ENCODE results near the gene MGAT5.

The MGAT5 gene

GRCh38 chr2:134393075-134393461 is 139.2 kb downstream of the MGAT5 start:
- H3K36me3 ChIP-seq: no peaks in the 10 kb centered on the region
- no peak overlapping the region for H3K27ac ChIP-seq
- no peak overlapping the region for H3K4me3 ChIP-seq (ENCODE audit: low read depth in 1 of 2, low read length in 1 of 2)

GRCh38 chr2:134395779-134396178 is 141.9 kb downstream of the MGAT5 start:
- H3K27ac ChIP-seq: no peak overlapping the region
- no peak for TF ChIP-seq CTCF (IDR thresholded peaks at IDR 0.05)
- no peaks in the 10 kb centered on the region for H3K9me3 ChIP-seq
- H3K36me3 ChIP-seq: no peaks in the 10 kb centered on the region
- no peak overlapping the region for H3K4me3 ChIP-seq (ENCODE audit: low read depth in 1 of 2, low read length in 1 of 2)
- H3K4me1 ChIP-seq (ENCODE audit: control insufficient read depth in 1 of 2, insufficient read depth in 1 of 2, low read depth in 1 of 2, low read length in 1 of 2): peaks cover 29 to 47% of the 10 kb centered on the region in 2 experiments
- no peaks in the 10 kb centered on the region for H3K27me3 ChIP-seq

More at GRCh38 chr2:134393075-134393461, 139.2 kb downstream of the MGAT5 start:
- Histone ChIP-seq H3K27me3 (no peaks in the 10 kb centered on the region), H3K9me3 (no peaks in the 10 kb centered on the region), H3K4me1 (ENCODE audit: control insufficient read depth in 1 of 2, insufficient read depth in 1 of 2, low read depth in 1 of 2, low read length in 1 of 2) (peaks cover 29 to 39% of the 10 kb centered on the region in 2 experiments)
- TF ChIP-seq CTCF (IDR thresholded peaks at IDR 0.05): no peak

GRCh38 chr2:134396493-134396892 is 142.6 kb downstream of the MGAT5 start:
- H3K9me3 ChIP-seq: no peaks in the 10 kb centered on the region
- TF ChIP-seq CTCF (IDR thresholded peaks at IDR 0.05): no peak
- no peaks in the 10 kb centered on the region for H3K27me3 ChIP-seq
- no peaks in the 10 kb centered on the region for H3K36me3 ChIP-seq
- H3K4me3 ChIP-seq (ENCODE audit: low read depth in 1 of 2, low read length in 1 of 2): no peak overlapping the region
- no peak overlapping the region for H3K27ac ChIP-seq
- H3K4me1 ChIP-seq (ENCODE audit: control insufficient read depth in 1 of 2, insufficient read depth in 1 of 2, low read depth in 1 of 2, low read length in 1 of 2): peaks cover 29 to 45% of the 10 kb centered on the region in 2 experiments

GRCh38 chr2:134397146-134397896 is 143.4 kb downstream of the MGAT5 start:
- TF ChIP-seq CTCF (IDR thresholded peaks at IDR 0.05): no peak
- Histone ChIP-seq H3K36me3 (no peaks in the 10 kb centered on the region), H3K9me3 (no peaks in the 10 kb centered on the region), H3K4me3 (ENCODE audit: low read depth in 1 of 2, low read length in 1 of 2) (no peak overlapping the region), H3K4me1 (ENCODE audit: control insufficient read depth in 1 of 2, insufficient read depth in 1 of 2, low read depth in 1 of 2, low read length in 1 of 2) (peaks cover 33 to 46% of the 10 kb centered on the region in 2 experiments), H3K27me3 (no peaks in the 10 kb centered on the region), H3K27ac (peak overlapping the region; percentile 15)

- no peaks in the 10 kb centered on the region for H3K9me3 ChIP-seq
- H3K4me3 ChIP-seq (ENCODE audit: low read depth in 1 of 2, low read length in 1 of 2): no peak overlapping the region
- no peak for TF ChIP-seq CTCF (IDR thresholded peaks at IDR 0.05)
- H3K36me3 ChIP-seq: no peaks in the 10 kb centered on the region
- H3K27ac ChIP-seq: peak overlapping the region; percentile 62
- H3K4me1 ChIP-seq (ENCODE audit: control insufficient read depth in 1 of 2, insufficient read depth in 1 of 2, low read depth in 1 of 2, low read length in 1 of 2): peaks cover 43 to 51% of the 10 kb centered on the region in 2 experiments
- no peaks in the 10 kb centered on the region for H3K27me3 ChIP-seq
Measured at GRCh38 chr2:134398300-134398699, 144.4 kb downstream of the MGAT5 start.
